HG03520 (cell line): ENCODE data around the gene XRCC5.
"Not testable (repeated sequence)": the region's sequence is repeated elsewhere in the genome, so short reads cannot be mapped to it uniquely, and the experiment has no call there.

Experiments used
- ATAC-seq: cut with Tn5 transposase; IDR thresholded peaks from one replicate; pipeline ENCODE4 v1.9.1; 2021; ENCODE audit warnings: mild to moderate bottlenecking, moderate library complexity; ENCODE audit not compliant: unreplicated experiment

Gene XRCC5

GRCh38 chr2:216192931-216193330 lies 83.8 kb downstream of the XRCC5 start:
- no peak for ATAC-seq

DNA sequence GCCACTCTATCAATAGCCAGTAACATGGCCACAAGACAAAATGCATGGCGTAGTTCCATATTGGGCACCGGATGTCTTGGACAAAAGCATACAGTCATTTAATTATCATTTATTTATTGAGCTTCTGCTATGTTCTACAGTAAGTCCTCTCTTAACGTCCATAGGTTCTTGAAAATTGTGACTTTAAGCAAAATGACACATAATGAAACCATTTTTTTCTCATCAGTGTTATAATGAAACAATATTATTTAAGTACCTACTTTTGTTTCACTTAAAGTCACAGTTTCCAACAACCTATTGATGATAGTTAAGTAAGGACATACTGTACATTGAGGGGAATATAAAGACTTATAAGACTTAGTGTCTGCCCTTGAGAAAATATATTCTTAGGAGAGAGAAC lies 84.9 kb downstream of the XRCC5 start:
- ATAC-seq, result no peak

DNA sequence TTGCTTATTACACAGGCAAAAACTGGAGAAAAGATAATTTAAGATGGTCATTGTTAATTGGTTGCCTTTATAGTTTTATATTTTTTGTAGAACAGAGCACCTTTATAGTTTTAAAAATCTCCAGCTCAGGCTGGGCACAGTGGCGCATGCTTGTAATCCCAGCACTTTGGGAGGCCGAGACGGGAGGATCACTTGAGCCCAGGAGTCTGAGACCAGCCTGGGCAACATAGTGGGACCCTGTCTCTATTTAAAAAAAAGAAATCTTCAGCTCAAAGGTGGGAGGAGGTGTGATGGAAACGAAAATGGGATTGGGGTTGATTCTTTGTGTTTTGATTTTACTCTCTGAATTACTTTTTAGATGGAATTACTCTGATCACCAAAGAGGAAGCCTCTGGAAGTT lies 85.4 kb downstream of the XRCC5 start:
- ATAC-seq, result no peak

DNA sequence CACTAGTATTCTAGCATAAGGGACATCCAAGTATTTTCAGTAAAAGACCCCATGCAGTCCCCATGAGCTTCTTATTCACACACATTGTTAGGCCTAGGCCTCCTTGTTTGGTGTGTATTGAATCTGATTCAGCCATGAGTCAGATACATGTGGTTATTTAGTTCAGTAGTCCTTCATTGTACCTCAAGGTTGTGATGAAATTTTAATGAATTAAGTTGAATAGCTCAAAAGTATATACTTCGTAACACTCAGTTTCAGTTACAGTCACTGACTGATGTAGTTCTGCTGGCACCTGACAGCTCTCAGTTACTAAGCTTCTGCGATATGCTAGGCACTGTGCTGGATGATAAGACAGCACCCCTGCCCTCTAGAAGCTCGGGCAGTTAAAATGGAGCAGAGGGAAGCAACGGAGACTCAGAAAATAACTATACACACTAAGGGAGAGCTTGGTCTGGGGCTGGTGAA lies 86.4 kb downstream of the XRCC5 start:
- ATAC-seq, result no peak

GRCh38 chr2:216201692-216202306 lies 92.7 kb downstream of the XRCC5 start:
- ATAC-seq, result no peak

- ATAC-seq, result no peak
Observed at GRCh38 chr2:216202626-216203250, 93.6 kb downstream of the XRCC5 start.

DNA sequence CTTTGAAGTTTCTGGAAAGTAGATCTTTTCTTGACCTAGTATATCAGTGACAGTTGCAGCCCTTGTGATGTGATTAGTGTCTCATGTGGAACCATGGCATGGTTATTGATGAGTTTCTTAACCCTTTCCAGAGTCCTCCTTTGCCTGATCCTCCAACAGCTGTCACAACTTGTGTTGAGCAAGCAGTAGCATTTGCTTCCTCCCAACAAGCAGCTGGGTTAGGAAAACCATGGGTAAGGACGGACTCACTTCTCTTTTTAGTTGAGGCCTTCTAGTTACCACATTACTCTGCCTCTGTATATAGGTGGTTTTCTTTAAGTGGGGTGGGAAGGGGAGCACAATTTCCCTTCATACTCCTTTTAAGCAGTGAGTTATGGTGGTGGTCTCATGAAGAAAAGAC lies 96.3 kb downstream of the XRCC5 start:
- ATAC-seq, result peak; percentile 4

DNA sequence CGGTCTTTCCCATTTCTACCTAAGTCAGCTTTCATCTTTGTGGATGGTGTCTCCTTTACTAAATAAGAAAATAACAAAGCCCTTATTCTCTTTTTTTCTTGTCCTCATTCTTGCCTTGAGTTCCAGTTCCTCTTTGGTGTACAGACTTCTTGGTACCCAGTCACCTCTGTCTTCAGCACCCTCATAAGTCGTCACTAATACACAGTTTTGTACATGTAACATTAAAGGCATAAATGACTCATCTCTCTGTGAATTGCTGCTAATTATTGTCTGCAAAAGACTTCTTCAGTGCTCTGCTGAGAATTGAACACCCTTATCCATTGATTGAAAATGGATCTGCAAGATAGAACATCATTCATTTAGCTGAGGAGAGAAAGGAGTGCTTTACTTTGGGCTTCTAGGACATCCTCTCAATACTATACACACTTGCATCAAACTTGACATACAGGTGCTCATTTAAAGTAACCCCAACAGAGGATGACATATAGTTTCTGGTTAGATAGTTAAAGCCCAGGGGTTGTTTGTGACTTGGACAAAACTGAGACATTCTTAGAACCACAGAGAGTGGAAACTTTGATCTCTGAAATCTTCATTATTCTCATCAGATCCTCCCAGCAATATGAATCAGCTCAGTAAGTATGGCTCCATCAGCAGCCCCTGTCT lies 97.0 kb downstream of the XRCC5 start:
- peak; percentile 88 for ATAC-seq

- no peak for ATAC-seq
Observed at GRCh38 chr2:216206821-216207220, 97.7 kb downstream of the XRCC5 start.

DNA sequence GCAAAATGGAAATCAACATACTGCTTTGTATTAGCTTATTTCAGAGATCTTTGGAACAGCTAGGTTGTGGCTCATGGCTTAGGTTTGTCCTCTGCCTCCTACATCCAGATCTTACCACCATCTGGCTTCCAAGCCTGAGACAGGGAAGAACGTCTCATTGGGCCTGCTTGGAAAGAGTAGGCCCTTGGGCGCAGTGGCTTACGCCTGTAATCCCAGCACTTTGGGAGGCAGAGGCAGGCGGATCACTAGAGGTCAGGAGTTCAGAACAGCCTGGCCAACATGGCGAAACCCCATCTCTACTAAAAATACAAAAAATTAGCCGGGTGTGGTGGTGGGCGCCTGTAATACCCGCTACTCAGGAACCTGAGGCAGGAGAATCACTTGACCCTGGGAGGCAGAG lies 99.5 kb downstream of the XRCC5 start:
- ATAC-seq, result not testable (repeated sequence)

- no peak for ATAC-seq
Observed at GRCh38 chr2:216210701-216211540, 101.8 kb downstream of the XRCC5 start.

DNA sequence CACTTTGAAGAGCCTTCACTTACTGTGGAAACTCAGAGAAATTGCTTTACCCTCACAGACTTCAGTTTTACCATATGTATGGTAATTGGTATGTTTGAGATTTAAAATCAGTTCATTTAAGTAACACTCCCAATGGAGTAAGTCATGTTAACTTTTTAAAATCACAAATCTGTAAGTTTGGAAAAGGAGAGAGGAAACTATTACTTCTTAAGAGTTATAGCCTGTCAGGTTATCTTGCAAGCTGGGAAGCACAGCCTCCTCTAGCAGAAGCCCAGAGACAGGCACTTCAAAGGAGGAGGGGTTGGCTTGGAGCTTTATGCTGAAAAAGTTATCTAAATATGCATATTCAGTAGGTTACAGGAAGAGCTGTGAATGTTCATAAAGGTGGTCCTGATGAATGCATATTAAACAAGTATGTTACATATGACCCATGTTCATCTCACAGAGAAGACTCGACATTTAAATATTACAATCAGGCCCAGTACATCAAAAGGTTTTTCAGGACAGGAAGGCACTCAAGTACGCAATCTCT lies 102.5 kb downstream of the XRCC5 start:
- ATAC-seq, result no peak

DNA sequence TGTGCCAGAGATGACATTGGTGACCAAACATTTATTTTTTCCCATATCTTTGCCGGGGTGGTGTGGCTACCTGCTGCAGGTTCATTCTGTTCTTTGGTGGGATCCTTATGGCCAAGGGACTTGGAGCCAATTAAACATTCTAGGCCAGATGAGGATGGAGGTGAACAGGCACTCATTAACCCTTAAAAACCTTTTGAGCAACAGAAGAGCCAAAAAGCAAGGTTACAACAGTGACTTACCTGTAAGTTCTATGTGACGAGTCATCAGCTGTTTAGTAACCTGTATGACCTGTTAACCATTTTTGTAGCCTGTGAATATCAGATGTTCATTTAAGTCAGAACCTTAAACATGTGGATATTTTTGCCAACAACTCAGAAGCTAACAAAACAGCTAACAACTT lies 105.6 kb downstream of the XRCC5 start:
- ATAC-seq, result no peak

DNA sequence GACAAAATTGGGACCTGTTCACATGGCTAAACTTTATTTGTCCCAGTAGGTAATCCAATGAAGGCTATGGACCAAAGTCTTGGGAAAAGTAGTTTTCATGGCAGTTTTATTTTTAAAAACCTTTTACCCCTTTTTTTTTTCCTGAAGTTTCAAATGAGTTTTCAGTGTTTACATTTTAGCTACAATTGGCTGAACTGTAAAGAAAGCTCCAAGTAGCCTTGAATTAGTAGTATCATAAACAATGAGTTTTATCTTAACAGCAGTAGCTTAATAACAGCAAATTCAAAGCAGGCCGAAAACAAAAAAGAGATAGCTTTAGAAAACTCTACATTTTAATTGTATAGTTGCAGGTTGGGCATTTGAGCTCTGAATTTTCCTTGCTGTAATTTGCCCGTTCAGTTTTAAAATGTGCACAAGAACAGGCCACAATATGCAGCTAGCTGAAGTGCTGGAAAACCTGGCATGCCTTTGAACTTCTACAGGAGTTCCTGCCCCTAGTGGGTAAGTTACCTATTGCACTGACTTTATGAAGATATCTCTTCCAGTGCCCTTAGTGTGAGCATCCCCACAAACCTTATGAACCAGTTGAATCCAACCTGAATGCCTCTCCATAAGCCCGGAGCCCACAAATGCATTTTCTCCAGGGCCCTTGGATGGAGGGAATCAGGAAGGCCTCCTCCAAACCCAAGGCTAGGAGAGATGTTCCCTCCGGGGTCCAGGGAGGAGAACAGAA lies 106.7 kb downstream of the XRCC5 start:
- ATAC-seq, result no peak

GRCh38 chr2:216216951-216217903 lies 108.1 kb downstream of the XRCC5 start:
- no peak for ATAC-seq

DNA sequence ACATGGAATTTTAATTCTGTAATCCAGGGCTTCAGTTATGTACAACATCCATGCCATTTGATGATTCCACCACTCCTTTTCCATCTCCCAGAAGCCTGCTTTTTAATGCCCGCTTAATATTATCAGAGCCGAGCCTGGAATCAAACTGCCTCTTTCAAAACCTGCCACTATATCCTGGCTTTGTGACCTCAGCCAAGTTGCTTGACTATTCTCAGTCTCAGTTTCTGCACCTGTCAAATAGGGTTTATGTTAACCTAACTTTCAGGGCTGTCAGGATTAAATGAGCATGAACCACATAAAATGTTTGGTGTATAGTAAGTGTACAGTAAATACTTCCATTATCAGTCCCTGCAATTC lies 108.7 kb downstream of the XRCC5 start:
- peak; percentile 35 for ATAC-seq

DNA sequence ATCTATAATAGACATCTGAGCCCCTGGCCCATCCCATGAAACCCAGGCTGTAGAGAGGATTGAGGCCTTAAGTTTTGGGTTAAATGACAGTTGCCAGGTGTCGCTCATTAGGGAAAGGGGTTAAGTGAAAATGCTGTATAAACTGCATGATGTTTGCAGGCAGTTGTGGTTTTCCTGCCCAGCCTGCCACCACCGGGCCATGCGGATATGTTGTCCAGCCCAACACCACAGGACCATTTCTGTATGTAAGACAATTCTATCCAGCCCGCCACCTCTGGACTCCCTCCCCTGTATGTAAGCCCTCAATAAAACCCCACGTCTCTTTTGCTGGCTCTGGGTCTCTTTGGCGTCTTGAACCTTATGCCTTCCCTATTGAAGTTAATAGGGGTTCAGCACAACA lies 110.7 kb downstream of the XRCC5 start:
- no peak for ATAC-seq

DNA sequence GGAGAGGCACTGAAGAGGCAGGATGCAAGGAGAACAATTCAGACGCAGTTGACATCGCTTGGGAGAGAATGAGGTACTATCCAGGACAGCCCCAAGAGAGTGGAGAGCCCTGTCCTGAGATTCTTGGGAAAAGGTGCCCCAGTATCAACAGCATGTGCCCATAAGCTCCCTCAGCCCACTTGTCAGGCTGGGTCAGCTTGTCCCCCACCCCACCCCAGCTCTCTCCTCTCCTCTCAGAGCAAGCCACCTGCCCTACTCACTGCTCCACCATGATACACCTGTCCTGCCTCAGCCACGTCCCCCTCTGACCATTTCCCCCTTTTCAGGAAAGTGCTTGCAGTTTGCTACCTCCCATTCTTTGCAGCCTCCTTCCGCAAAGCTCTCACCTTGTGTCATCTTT lies 111.8 kb downstream of the XRCC5 start:
- ATAC-seq, result no peak

GRCh38 chr2:216221811-216222210 lies 112.7 kb downstream of the XRCC5 start:
- no peak for ATAC-seq
